ENCODE data around the gene KBTBD6. TPM values are rescaled to one million over a fixed set of nuclear protein-coding genes. Genes with fewer than 3 reads are reported as not detected.
"Not testable (repeated sequence)": the region's sequence is repeated elsewhere in the genome, so short reads cannot be mapped to it uniquely, and the experiment has no call there.

KBTBD6 gene
- total RNA-seq, 1 donor from 2014 or later: 9.9 TPM

DNA sequence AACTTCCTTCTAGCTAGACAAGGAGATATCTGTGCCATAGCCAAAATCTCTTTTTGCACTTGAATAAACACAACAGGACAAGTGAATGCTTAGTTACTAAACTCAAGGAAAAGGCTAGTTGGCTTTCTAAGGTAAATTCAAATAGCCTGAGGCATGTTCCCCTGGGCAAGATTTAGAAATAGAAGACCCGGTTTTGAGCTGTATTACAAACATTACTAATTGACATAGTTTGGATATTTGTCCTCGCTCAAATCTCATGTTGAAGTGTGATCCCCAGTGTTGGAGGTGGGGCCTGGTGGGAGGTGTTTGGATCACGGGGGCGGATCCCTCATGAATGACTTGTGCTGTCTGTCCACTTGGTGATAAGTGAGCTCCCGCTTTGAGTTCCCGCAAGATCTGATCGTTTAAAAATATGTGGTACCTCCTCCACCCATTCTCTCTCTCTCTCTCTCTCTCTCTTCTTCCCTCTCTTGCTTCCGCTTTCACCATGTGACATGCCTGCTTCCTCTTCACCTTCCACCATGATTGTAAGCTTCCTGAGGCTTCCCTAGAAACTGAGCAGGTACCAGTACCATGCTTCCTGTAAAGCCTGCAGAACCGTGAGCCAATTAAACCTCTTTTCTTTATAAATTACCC is 3.9 kb upstream of the KBTBD6 start:
- DNase-seq (ENCODE audit: low read depth): no peak

DNA sequence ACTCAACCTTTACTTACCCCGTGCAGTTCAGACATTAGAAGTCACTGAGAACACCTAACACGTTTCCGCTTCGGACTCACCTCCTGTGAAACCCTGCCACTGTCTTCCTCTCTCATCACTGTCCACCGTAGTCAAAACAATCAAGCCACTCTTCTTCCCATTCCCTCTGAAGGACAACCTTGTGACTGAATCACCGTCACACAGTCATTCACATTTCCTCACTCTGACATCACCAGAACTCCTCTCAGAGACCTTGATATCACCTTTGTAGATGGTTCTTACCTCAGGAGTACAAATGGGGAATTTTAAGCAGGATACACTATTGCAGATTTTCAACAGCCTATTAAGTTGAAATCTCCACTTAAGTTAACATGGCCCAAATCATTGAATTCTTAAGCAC is 1.3 kb upstream of the KBTBD6 start:
- no peak for DNase-seq (ENCODE audit: low read depth)

DNA sequence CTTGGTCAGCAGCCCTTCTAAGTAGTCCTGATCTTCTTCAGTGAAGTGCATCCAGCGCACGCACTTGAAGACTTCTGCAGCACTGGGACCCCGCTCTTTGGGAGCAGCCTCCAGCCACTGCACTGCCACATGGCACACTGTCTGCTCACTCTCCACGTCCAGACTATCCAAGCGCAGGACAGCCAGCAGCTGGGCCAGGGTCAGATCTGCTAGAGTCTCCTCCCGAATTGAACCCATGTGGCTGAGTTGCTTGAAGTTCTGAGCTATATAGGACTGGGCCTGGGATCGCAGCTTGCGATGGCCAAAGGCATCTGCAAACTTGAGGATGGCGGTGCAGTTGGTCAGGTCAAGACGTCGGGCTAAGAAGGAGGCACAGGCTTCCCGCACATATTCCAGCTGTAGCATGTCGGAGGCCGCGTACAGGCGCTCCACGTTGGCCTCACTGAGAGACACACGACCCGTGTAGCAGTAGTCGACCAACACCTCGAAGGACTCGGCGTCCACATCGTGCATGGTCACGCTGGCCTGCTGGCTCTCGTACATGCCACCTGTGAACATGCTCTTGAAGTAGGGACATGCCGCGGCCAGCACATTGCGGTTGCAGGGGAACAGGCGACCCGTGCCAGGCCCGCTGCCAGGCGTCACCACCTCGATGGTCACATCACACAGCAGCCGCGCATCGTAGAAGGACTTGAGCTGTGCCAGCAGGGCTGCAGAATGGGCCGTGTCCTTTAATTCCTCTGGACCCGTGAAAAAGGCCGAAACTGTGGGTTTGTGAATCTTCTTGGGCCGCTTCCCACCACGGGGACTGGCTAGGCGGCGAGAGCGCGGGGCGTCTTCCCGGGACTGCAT is 716 bp downstream of the KBTBD6 start:
- DNase-seq (ENCODE audit: low read depth): not testable (repeated sequence)

DNA sequence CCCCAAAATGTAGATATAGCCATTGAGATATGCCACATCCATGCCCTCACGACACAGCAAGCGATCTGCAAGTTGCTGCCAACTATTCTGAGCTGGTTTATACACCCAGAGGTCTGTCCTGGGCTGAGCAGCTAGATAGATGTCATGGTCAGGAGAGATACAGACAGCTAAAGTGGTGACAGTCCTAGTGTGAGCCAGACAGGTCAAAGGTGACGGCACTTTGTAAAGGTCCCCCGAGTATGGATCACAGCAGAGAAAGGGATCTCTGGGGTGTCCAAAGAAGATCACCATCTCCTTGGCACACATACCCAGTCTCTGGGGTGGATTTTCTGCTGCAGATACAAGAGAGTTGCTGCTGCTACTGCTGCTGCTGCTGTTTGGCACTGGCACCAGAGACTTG is 1.4 kb downstream of the KBTBD6 start:
- not testable (repeated sequence) for DNase-seq (ENCODE audit: low read depth)

DNA sequence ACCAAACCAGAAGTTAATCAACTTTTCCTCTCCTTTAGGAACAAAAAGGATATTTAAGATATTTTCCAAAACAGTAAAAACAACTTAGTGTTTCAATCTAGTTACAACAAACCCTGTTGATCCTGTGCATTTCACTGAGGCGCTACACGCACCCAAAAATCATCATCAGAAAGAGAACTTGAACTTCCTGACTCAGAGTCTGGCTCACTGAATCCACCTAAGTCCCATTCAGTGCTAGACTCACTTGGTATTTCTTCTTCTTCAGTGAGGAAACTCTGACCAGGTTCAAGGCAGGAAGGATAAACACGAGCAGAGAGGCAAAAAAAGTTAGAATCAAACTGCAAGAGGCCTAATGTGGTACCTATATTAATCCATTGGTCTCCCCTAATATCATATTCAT is 2.2 kb downstream of the KBTBD6 start:
- no peak for DNase-seq (ENCODE audit: low read depth)

DNA sequence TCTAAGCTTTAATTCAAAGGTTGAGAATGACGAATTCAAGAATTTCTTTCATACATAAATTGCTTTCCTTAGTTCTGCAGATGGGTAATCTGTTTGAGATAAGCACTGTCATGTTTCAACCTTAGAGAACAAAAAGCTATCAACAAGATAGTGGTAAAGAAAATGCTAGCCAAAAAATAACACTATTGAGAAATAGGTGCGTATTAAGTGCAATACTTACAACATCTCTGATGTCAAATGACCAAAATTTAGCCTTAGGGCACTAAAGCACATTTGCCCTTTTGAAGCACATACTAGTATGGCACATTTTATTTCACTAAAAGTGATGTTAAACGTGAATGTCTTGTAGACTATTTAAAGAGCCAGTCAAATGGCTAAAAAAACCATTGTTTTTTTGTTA is 4.9 kb downstream of the KBTBD6 start:
- no peak for DNase-seq (ENCODE audit: low read depth)

DNA sequence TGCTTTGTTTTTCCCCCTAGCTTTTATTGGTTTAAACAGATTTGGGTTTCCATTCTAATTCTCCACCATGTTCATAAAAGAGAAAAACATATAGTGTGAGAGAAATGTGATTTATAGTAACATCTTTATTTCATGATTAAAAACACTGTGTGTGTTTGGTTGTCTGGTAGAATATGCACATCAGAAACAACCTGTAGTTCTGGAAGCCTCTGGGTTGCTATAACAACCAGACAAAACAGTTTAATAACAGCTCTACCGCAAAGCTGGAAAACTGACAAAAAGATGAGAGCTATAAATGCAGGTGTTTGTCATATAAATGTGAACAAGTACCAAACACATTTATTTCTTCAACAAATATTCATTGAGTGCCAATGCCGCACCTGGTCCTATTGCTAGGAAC is 9.8 kb downstream of the KBTBD6 start:
- peak; percentile 9 for DNase-seq (ENCODE audit: low read depth)

DNA sequence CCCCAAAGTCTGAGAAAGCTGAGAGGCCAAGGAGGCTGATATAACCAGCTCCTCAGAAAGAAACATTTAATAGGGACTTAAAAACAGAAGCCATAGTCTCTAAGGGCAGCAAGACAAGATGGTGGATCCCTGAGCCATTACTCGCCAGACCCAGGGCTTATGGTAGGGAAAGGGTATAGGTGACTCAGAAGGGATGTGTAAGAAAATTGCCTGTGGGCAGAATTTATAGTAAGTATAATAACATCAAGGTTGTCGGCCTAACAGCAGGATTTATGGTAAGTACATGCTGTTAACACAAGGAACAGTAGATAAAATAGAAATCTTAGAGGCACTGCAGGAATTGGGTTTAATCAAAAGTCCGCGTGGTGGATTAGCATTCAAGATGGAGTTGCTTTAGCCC is 14.7 kb downstream of the KBTBD6 start:
- DNase-seq (ENCODE audit: low read depth): no peak

DNA sequence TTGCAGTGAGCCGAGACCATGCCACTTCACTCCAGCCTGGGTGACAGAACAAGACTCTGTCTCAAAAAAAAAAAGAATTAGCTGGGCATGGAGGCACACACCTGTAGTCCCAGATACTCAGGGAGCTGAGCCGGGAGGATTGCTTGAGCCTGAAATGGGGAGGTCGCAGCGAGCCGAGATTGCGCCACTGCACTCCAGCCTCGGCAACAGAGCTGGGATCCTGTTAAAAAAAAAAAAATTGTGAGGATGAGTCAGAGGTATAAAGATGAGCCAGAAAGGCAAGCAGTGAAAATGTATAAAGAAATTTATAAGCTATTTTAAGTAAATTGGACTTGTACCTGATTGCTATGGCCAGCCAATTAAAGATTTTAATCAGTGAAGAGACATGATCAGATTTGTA is 21.1 kb downstream of the KBTBD6 start:
- DNase-seq (ENCODE audit: low read depth): no peak

DNA sequence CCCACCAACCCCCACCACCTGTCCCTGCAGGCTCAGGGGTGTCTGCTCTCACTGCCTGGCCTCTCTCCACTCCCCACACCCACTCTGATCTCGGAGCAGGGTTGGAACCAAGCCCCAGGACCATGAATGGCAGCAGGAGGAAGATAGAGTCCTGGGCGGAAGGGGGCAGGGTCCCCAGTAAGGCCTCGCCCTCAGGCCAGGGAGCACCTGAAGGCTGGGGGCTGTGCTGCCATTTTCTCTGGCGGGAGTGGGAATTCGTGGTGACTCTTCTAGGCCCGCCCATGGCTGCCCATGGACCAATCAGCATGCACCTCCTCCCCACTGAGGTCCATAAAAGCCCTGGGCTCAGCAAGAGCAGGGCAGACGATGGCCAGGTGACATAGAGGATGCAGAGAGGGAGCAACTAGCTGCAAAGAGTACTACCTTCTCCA is 25.0 kb downstream of the KBTBD6 start:
- no peak for DNase-seq (ENCODE audit: low read depth)

DNA sequence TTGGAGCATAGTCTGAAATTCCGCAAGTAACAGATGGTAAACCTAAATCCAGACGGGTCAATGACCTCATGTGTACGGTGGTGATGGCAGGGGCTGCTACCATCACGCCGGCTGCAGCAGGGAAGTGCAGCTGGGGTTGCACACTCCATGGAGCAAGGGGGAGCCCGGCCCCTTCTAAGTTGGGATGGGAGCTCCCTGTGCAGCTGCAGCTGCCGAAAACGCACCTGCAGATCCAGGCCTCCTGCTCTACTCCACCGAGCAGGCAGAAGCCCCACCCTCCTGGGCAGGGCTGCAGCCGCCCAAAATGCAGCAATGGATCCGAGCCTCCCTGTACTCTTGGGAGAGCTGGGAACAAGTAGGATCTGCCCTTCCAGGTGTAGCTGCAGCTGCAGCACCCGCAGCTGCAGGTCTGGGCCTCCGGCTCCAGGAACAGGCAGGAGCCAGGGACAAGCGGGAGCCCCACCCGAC is 25.5 kb downstream of the KBTBD6 start:
- no peak for DNase-seq (ENCODE audit: low read depth)

DNA sequence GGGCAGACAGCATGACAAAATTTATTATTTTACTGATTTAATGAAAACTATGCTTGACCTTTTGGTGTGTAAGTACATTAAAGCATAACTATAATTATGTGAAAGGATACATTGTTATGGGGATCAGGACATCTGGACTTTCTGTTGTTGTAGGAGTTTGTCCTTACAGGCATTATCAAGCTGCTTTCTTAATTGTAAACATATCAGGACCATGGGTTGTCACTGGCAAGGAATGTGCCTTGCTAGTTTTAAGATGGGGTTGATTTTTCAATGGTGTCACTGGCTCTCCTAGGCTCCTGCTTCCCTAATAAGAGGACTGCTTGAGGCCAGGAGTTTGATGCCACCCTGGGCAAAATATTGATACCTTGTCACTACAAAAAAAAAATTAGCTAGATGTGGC is 32.6 kb downstream of the KBTBD6 start:
- DNase-seq (ENCODE audit: low read depth): no peak

DNA sequence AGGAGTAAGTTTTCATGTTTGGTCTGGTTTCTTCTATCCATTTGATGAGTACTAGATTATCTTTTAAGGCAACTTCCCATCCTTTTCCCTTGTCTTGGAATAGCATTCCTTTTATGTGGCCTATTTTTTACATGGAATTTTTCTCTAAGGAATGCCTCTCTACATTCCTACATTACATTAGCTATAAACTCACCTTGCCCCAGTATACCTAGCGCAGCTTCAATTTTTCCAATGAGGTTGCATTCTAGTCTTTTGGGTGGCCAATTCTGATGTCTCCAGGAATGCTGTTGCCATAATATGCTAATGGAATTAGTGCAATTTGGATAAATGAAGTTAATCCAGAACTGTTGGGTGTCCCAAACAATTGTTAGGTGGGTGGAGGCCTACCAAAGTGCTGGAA is 33.8 kb downstream of the KBTBD6 start:
- DNase-seq (ENCODE audit: low read depth): no peak

DNA sequence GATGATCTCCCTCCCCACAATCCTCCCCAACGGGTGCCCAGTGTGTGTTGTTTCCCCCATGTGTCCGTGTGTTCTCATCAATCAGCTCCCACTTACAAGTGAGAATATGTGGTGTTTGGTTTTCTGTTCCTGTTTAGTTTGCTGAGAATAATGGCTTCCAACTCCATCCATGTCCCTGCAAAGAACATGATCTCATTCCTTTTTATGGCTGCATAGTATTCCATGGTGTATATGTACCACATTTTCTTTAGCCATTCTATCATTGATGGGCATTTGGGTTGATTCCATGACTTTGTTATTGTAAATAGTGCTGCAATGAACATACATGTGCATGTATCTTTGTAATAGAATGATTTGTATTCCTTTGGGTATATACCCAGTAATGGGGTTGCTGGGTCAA is 36.9 kb downstream of the KBTBD6 start:
- not testable (repeated sequence) for DNase-seq (ENCODE audit: low read depth)

DNA sequence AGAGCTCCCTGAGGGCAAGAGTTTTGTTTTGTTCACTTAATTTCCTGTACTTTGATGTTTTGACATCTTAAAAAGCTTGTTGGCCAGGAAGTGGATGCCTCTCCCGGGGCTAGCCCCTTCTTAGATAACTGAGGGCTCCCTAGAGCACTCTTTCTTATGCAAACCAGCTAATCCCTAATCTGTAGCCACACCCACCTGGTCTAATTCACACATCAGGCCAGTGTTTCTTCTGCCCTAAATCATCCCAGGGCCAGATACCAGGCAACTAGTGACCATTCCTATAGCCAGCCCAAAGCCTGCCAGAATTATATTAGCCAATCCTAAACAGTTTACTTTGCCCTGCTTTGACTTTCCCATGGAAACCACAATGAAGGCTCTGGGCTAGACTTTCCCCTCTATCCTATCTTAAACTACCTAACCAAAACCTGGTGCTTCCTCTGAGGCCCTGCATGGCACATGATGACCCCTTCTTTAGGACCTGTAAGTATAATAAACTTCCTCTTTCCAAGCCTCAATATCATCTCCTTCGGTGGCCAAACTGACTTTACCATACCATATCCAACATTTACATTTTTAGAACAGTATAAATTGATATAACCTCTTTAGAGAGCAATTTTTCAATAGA is 46.5 kb downstream of the KBTBD6 start:
- DNase-seq (ENCODE audit: low read depth): no peak

DNA sequence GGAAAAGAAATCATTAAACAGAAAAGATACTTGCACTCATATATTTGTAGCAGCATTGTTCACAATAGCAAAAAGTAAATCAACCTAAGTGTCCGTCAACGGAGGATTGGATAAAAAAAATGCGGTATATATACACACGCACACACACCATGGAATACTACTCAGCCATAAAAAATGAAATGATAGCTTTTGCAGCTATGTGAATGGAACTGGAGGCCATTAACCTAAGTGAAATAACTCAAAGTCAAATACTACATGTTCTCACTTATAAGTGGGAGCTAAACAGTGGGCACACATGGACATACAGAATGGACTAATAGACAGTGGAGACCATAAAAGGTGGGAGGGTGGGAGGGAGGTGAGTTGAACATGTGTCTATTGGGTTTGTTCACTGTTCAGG is 52.9 kb downstream of the KBTBD6 start:
- no peak for DNase-seq (ENCODE audit: low read depth)

MicroRNAs encoded within 50 kb of the gene (microRNA counts, 767-probe panel; counts per million panel counts)
- microRNA hsa-miR-3168: not detected

Small RNA genes lying within 50 kb of the gene (microRNA-seq; reads per million reads assigned to microRNA genes)
- gene MIR3168: not detected

Other genes with a start within 250 kb of the KBTBD6 start
- gene ELF1, start 113.5 kb downstream of the KBTBD6 start, total RNA-seq: 21.5 and 25.0 TPM in 2 replicates
- gene WBP4, start 71.3 kb downstream of the KBTBD6 start, total RNA-seq: 9.9 and 12.1 TPM in 2 replicates
- 7.7 and 8.1 TPM in 2 replicates for gene KBTBD7, start 61.8 kb upstream of the KBTBD6 start, total RNA-seq
- gene MTRF1, start 130.8 kb upstream of the KBTBD6 start, total RNA-seq: 8.8 and 10.1 TPM in 2 replicates
- 6.9 and 8.6 TPM in 2 replicates for gene NAA16, start 178.5 kb upstream of the KBTBD6 start, total RNA-seq

Data from myocyte (in vitro differentiated cells).